ENCODE measurements around the gene KLRC3.
"Not testable (repeated sequence)": the region's sequence is repeated elsewhere in the genome, so short reads cannot be mapped to it uniquely, and the experiment has no call there.

KLRC3 gene

GRCh38 chr12:10408842-10409241 lies 11.6 kb downstream of the KLRC3 start:
- TF ChIP-seq, protein P1, sequence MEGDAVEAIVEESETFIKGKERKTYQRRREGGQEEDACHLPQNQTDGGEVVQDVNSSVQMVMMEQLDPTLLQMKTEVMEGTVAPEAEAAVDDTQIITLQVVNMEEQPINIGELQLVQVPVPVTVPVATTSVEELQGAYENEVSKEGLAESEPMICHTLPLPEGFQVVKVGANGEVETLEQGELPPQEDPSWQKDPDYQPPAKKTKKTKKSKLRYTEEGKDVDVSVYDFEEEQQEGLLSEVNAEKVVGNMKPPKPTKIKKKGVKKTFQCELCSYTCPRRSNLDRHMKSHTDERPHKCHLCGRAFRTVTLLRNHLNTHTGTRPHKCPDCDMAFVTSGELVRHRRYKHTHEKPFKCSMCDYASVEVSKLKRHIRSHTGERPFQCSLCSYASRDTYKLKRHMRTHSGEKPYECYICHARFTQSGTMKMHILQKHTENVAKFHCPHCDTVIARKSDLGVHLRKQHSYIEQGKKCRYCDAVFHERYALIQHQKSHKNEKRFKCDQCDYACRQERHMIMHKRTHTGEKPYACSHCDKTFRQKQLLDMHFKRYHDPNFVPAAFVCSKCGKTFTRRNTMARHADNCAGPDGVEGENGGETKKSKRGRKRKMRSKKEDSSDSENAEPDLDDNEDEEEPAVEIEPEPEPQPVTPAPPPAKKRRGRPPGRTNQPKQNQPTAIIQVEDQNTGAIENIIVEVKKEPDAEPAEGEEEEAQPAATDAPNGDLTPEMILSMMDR (conservative IDR thresholded peaks at IDR 0.05; ENCODE audit: control insufficient read depth, insufficient read depth, low read depth, low read length): no peak
- H3K4me3 ChIP-seq (ENCODE audit: control insufficient read depth, low read depth, low read length): no peak overlapping the region
- DNase-seq (ENCODE audit: low read depth): no peak

DNA sequence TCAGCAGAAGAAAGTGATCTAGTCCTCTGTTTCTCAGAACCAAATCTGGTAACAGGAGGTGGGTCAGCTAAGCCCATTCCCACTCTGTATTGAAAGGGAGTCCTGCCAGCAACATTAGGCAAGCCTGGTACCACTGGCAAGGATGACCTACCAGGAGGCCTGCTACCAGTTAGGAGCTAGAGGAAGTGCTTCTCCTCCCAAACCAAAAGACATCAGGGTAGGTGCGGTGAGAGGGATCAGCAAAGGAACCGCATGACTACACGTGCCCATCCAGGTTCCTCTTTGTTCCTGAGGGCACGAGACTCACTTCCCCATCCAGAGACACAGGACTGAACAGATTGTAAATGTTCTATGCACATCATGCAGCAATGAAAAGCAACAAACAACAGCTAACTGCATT lies 13.7 kb downstream of the KLRC3 start:
- TF ChIP-seq, protein P1 (conservative IDR thresholded peaks at IDR 0.05; ENCODE audit: control insufficient read depth, insufficient read depth, low read depth, low read length): no peak
- no peak overlapping the region for H3K4me3 ChIP-seq (ENCODE audit: control insufficient read depth, low read depth, low read length)
- no peak for DNase-seq (ENCODE audit: low read depth)

GRCh38 chr12:10405294-10405693 lies 15.1 kb downstream of the KLRC3 start:
- TF ChIP-seq, protein P1 (conservative IDR thresholded peaks at IDR 0.05; ENCODE audit: control insufficient read depth, insufficient read depth, low read depth, low read length): no peak
- no peak for DNase-seq (ENCODE audit: low read depth)

DNA sequence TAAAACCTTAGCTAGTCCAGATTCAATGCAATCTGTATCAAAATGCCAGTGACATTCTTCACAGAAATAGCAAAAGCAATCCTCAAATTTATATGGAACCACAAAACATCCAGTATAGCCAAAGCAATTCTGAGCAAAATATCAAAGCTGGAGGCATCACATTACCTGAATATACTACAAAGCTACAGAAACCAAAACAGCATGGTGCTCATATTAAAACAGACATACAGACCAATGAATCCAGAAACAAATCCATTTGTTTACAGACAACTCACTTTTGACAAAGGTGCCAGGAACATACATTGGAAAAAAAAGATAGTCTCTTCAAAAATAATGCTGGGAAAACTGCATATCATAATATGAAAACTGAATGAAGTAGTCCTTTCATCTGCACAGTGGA lies 15.6 kb downstream of the KLRC3 start:
- no peak overlapping the region for H3K4me3 ChIP-seq (ENCODE audit: control insufficient read depth, low read depth, low read length)
- TF ChIP-seq, protein P1 (conservative IDR thresholded peaks at IDR 0.05; ENCODE audit: control insufficient read depth, insufficient read depth, low read depth, low read length): no peak
- DNase-seq (ENCODE audit: low read depth): no peak

More at GRCh38 chr12:10405294-10405693, 15.1 kb downstream of the KLRC3 start:
- H3K4me3 ChIP-seq (ENCODE audit: control insufficient read depth, low read depth, low read length): no peak overlapping the region

GRCh38 chr12:10400829-10401228 lies 19.6 kb downstream of the KLRC3 start:
- TF ChIP-seq, protein P1 (conservative IDR thresholded peaks at IDR 0.05; ENCODE audit: control insufficient read depth, insufficient read depth, low read depth, low read length): no peak
- H3K4me3 ChIP-seq (ENCODE audit: control insufficient read depth, low read depth, low read length): no peak overlapping the region
- DNase-seq (ENCODE audit: low read depth): no peak

DNA sequence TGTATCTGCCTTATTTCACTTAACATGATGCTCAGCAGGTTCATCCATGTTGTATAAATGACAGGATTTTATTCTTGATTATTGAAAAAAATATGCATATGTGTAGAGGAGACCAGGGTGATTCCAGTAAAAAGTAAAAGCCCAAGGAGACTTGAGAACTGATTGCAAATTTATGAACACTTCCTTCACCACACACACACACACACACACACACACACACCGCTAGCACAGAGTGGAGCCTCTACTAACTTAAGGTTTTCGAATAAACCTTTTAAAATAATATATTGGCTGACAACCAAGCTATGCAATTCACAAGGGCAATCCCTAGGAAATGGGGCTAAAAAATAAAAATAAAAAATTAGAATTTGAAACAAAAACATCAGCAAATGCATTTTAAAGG lies 22.2 kb downstream of the KLRC3 start:
- no peak overlapping the region for H3K4me3 ChIP-seq (ENCODE audit: control insufficient read depth, low read depth, low read length)
- no peak for DNase-seq (ENCODE audit: low read depth)
- TF ChIP-seq, protein P1 (conservative IDR thresholded peaks at IDR 0.05; ENCODE audit: control insufficient read depth, insufficient read depth, low read depth, low read length): no peak

GRCh38 chr12:10397296-10397695 lies 23.1 kb downstream of the KLRC3 start:
- no peak overlapping the region for H3K4me3 ChIP-seq (ENCODE audit: control insufficient read depth, low read depth, low read length)
- TF ChIP-seq, protein P1 (conservative IDR thresholded peaks at IDR 0.05; ENCODE audit: control insufficient read depth, insufficient read depth, low read depth, low read length): no peak
- no peak for DNase-seq (ENCODE audit: low read depth)

DNA sequence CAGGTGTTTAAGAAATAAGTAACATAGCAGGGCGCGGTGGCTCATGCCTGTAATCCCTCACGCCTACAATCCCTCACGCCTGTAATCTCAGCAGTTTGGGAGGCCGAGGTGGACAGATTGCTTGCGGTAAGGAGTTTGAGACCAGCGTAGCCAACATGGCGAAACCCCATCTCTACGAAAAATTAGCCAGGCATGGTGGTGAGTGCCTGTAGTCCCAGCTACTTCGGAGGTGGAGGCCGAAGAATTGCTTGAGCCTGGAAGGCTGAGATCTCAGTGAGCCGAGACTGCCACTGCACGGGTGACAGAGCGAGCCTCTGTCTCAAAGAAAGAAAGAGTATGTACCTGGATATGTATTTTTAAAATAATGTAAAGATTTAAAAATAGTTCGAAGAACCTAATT lies 24.2 kb downstream of the KLRC3 start:
- not testable (repeated sequence) for H3K4me3 ChIP-seq (ENCODE audit: control insufficient read depth, low read depth, low read length); DNase-seq (ENCODE audit: low read depth)
